A673 (cell line): ENCODE results near the gene SLC22A17. TPM values are rescaled to one million over a fixed set of nuclear protein-coding genes. Genes with fewer than 3 reads are reported as not detected.
A peak's percentile ranks its signal among the peaks of the same experiment; 100 is the strongest.

Experiments
- BruUV-seq: library from RNA; stranded (reverse); fragments of 400-500 nt; replicated peaks from 2 replicates; lab custom pipeline; 2021; lab: Mats Ljungman, UMichigan
- CTCF ChIA-PET: fragments of 300-600 bp; sonication (Branson Sonifier 250); formaldehyde crosslinking; loops from one replicate; lab custom pipeline; 2022; ENCODE audit warnings: antibody characterized with exemption; lab: Charles Lee
- POLR2A ChIA-PET: fragments of 300-600 bp; sonication (Branson Sonifier 250); formaldehyde crosslinking; loops from one replicate; lab custom pipeline; 2022; ENCODE audit warnings: antibody characterized with exemption; ENCODE audit not compliant: low non-redundant PET; lab: Charles Lee
- DNase-seq: peaks from one replicate; pipeline ENCODE4 v3.0.0-alpha.2; 2015; ENCODE audit warnings: low spot score
- H3K27ac ChIP-seq: fragments of 200-600 bp; sonication (generic); 2 replicates; pipeline ENCODE4 v1.5.1; 2016; ENCODE audit warnings: mixed run types, low read depth, mild to moderate bottlenecking, mixed read lengths, antibody characterized with exemption, low read length; ENCODE audit not compliant: poor library complexity, severe bottlenecking
- H3K27me3 ChIP-seq: fragments of 200-600 bp; sonication (generic); replicated peaks from 2 replicates; pipeline ENCODE4 v1.6.1; 2017; ENCODE audit warnings: mixed run types, low read depth, mild to moderate bottlenecking, mixed read lengths, antibody characterized with exemption, low read length; ENCODE audit not compliant: insufficient read depth, poor library complexity
- H3K36me3 ChIP-seq: fragments of 200-600 bp; sonication (generic); 2 replicates; pipeline ENCODE4 v1.6.1; 2016; ENCODE audit warnings: mixed run types, mild to moderate bottlenecking, mixed read lengths, antibody characterized with exemption, low read length; ENCODE audit not compliant: insufficient read depth, poor library complexity, severe bottlenecking
- H3K4me1 ChIP-seq: fragments of 200-600 bp; sonication (generic); 2 replicates; pipeline ENCODE4 v1.6.1; 2017; ENCODE audit warnings: mixed run types, mild to moderate bottlenecking, mixed read lengths, antibody characterized with exemption, low read length; ENCODE audit not compliant: insufficient read depth, poor library complexity, severe bottlenecking
- H3K4me3 ChIP-seq: fragments of 200-600 bp; sonication (generic); 2 replicates; pipeline ENCODE4 v1.5.1; 2016; ENCODE audit warnings: low read depth, mixed run types, mild to moderate bottlenecking, mixed read lengths, low read length; ENCODE audit not compliant: poor library complexity, severe bottlenecking
- H3K9me3 ChIP-seq: fragments of 200-600 bp; sonication (generic); 2 replicates; pipeline ENCODE4 v1.6.1; 2016; ENCODE audit warnings: mixed run types, low read depth, mild to moderate bottlenecking, mixed read lengths, antibody characterized with exemption, low read length; ENCODE audit not compliant: poor library complexity, severe bottlenecking
- CTCF ChIP-seq: fragments of 300-800, 200-600 bp; sonication (generic); conservative IDR thresholded peaks from 2 replicates; pipeline ENCODE4 v1.5.1; 2017; ENCODE audit warnings: low read depth, mild to moderate bottlenecking, antibody characterized with exemption, low read length, moderate library complexity, mixed read lengths
- EZH2 ChIP-seq: fragments of 200-600 bp; sonication (generic); IDR thresholded peaks from 2 replicates; pipeline ENCODE4 v1.6.1; 2017; ENCODE audit warnings: borderline replicate concordance, low read depth, mild to moderate bottlenecking, mixed read lengths, antibody characterized with exemption, low read length; ENCODE audit not compliant: poor library complexity, severe bottlenecking
- intact Hi-C: fragments of 100-400 bp; cut with micrococcal nuclease; formaldehyde crosslinking; loops from one replicate; pipeline ENCODE4 v1.10.0; 2022; ENCODE audit not compliant: unreplicated experiment
- total RNA-seq: library from RNA; stranded (reverse); gene quantifications from 2 replicates; pipeline ENCODE4 v1.2.3, GENCODE V29; 2021

Gene SLC22A17
- total RNA-seq, 1 experiment from 2014 or later = 23.0 TPM

- Histone ChIP-seq H3K4me3 (no peak overlapping the region), H3K27ac (no peak overlapping the region), H3K27me3 (no peaks in the 10 kb centered on the region), H3K9me3 (no peaks in the 10 kb centered on the region), H3K36me3 (no peaks in the 10 kb centered on the region), H3K4me1 (peaks cover 14% of the 10 kb centered on the region)
- CTCF ChIA-PET = no interaction called here
- no TSS peak for BruUV-seq
- no peak for DNase-seq
- intact Hi-C loops = no loop called here
- POLR2A ChIA-PET = no interaction called here
- TF ChIP-seq CTCF = no peak
- TF ChIP-seq EZH2 = no peak
Observed at GRCh38 chr14:23370221-23370620, 17.5 kb upstream of the SLC22A17 start.

GRCh38 chr14:23366426-23366921 is 13.8 kb upstream of the SLC22A17 start:
- H3K4me3 ChIP-seq = peak overlapping the region; percentile 95
- intact Hi-C loops = loop anchor here (5.0 kb wide), 1 partner anchor 44 kb away; the partner anchor contains the start of gene PABPN1

GRCh38 chr14:23365732-23366425 is 13.2 kb upstream of the SLC22A17 start:
- TF ChIP-seq EZH2 (no peak), CTCF (no peak)
- POLR2A ChIA-PET = no interaction called here
- Histone ChIP-seq H3K4me1 (peaks cover 24% of the 10 kb centered on the region), H3K27me3 (no peaks in the 10 kb centered on the region), H3K27ac (peak overlapping the region; percentile 98), H3K9me3 (no peaks in the 10 kb centered on the region), H3K36me3 (peaks cover 26% of the 10 kb centered on the region), H3K4me3 (peak overlapping the region; percentile 95)
- BruUV-seq = no TSS peak
- CTCF ChIA-PET = interaction anchor here (0.7 kb wide), 1 partner anchor 23 kb away, joined by 4 read pairs; no protein-coding TSS in a partner anchor
- DNase-seq = peak; percentile 96
- intact Hi-C loops = loop anchor here (5.0 kb wide), 1 partner anchor 44 kb away; the partner anchor contains the start of gene PABPN1

More at GRCh38 chr14:23366426-23366921, 13.8 kb upstream of the SLC22A17 start:
- CTCF ChIA-PET = interaction anchor here (0.7 kb wide), 1 partner anchor 23 kb away, joined by 4 read pairs; no protein-coding TSS in a partner anchor
- POLR2A ChIA-PET = no interaction called here
- no TSS peak for BruUV-seq
- Histone ChIP-seq H3K27me3 (no peaks in the 10 kb centered on the region), H3K36me3 (peaks cover 21% of the 10 kb centered on the region), H3K9me3 (no peaks in the 10 kb centered on the region), H3K27ac (peak overlapping the region; percentile 98), H3K4me1 (peaks cover 24% of the 10 kb centered on the region)
- peak; percentile 96 for DNase-seq
- TF ChIP-seq CTCF (no peak), EZH2 (no peak)
